ENCODE data around the gene KDM4B. TPM values are rescaled to one million over a fixed set of nuclear protein-coding genes. Genes with fewer than 3 reads are reported as not detected.
"Not testable (repeated sequence)": the region's sequence is repeated elsewhere in the genome, so short reads cannot be mapped to it uniquely, and the experiment has no call there.

KDM4B gene
- total and polyA plus RNA-seq, 9 of the 15 experiments (the other 6 are each of a cell fraction or from before 2014, with no cell fraction given): 0.21 to 29.9 (median 7.3) TPM

DNA sequence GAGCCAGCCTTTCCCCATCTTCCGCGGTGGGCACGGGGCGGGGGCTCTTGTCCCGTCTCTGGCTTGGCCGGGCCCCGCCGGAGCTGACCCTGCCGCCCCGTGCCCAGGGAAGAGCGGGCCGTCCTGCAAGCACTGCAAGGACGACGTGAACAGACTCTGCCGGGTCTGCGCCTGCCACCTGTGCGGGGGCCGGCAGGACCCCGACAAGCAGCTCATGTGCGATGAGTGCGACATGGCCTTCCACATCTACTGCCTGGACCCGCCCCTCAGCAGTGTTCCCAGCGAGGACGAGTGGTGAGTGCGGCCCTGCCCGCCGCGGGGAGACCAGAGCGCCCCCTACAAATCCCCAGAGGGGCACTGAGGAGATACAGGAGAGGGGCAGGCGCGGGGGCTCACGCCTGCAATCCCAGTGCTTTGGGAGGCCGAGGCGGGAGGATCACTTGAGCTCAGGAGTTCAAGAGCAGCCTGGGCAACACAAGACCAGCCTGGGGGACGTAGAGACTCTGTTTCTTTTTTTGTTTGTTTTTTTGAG lies 27.2 kb upstream of the KDM4B start:
- FAIRE-seq; intact Hi-C loops (cut with micrococcal nuclease): not testable (repeated sequence)

DNA sequence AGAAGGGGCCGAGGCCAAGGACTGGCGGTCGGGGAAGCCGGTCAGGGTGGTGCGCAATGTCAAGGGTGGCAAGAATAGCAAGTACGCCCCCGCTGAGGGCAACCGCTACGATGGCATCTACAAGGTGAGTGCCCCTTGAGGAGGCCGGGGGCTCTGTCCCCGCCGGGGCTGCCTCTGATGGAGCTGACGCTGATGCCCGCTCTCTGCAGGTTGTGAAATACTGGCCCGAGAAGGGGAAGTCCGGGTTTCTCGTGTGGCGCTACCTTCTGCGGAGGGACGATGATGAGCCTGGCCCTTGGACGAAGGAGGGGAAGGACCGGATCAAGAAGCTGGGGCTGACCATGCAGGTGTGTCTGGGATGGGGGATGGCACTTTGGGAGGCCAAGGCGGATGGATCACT lies 18.3 kb upstream of the KDM4B start:
- H3K79me2 ChIP-seq (ENCODE audit: control insufficient read depth, insufficient read depth, low read length); DNase-seq (ENCODE audit: extremely low read depth in 1 of 4, low spot score in 3 of 4); H3K9me1 ChIP-seq (ENCODE audit: control insufficient read depth, insufficient read depth, low read length); intact Hi-C loops (cut with micrococcal nuclease); BruUV-seq (replicated peaks); H3K4me1 ChIP-seq (replicated peaks in 1 of 2; ENCODE audit: control insufficient read depth in 2 of 2, insufficient read depth in 2 of 2, low read length in 2 of 2); H3K9ac ChIP-seq (ENCODE audit: insufficient read depth in 1 of 2, low read depth in 2 of 2, low read length in 2 of 2); H3K4me2 ChIP-seq (ENCODE audit: insufficient read depth, low read length); H3K4me3 ChIP-seq; ATAC-seq; H4K20me1 ChIP-seq (replicated peaks; ENCODE audit: control insufficient read depth, insufficient read depth, low read length); H3K27me3 ChIP-seq (ENCODE audit: control insufficient read depth in 2 of 2, insufficient read depth in 2 of 2, low read length in 2 of 2); H3K9me3 ChIP-seq (replicated peaks; ENCODE audit: control insufficient read depth, insufficient read depth, low read depth, low read length); FAIRE-seq; H3K27ac ChIP-seq (ENCODE audit: extremely low read depth, low read depth, low read length); H2AFZ ChIP-seq (ENCODE audit: low read depth, low read length); in situ Hi-C loops (cut with MboI); CTCF ChIA-PET (ENCODE audit: low intra/inter-chr PET ratio): not testable (repeated sequence)
- POLR2A ChIA-PET: interaction anchor here (1.0 kb wide), 1 partner anchor 23 kb away, joined by 3 read pairs; no protein-coding TSS in a partner anchor
- H3K36me3 ChIP-seq (ENCODE audit: control insufficient read depth, insufficient read depth, low read length): peaks cover 88% of the 10 kb centered on the region; the same call in 2 of the 3 replicates
- WGBS (ENCODE audit: insufficient coverage, low coverage, missing lambda C conversion rate): 76% methylated on average over 9 of the region's 23 CpGs

More for the DNA sequence above, 27.2 kb upstream of the KDM4B start:
- H3K4me3 ChIP-seq; H3K27me3 ChIP-seq (ENCODE audit: control insufficient read depth in 2 of 2, insufficient read depth in 2 of 2, low read length in 2 of 2); H2AFZ ChIP-seq (ENCODE audit: low read depth, low read length); DNase-seq (ENCODE audit: extremely low read depth in 1 of 4, low spot score in 3 of 4); H3K79me2 ChIP-seq (ENCODE audit: control insufficient read depth, insufficient read depth, low read length); BruUV-seq (replicated peaks); H3K9me1 ChIP-seq (ENCODE audit: control insufficient read depth, insufficient read depth, low read length); POLR2A ChIA-PET; H4K20me1 ChIP-seq (replicated peaks; ENCODE audit: control insufficient read depth, insufficient read depth, low read length); H3K4me1 ChIP-seq (replicated peaks in 1 of 2; ENCODE audit: control insufficient read depth in 2 of 2, insufficient read depth in 2 of 2, low read length in 2 of 2); H3K9me3 ChIP-seq (replicated peaks; ENCODE audit: control insufficient read depth, insufficient read depth, low read depth, low read length); in situ Hi-C loops (cut with MboI); CTCF ChIA-PET (ENCODE audit: low intra/inter-chr PET ratio); ATAC-seq; H3K9ac ChIP-seq (ENCODE audit: insufficient read depth in 1 of 2, low read depth in 2 of 2, low read length in 2 of 2); H3K4me2 ChIP-seq (ENCODE audit: insufficient read depth, low read length); H3K27ac ChIP-seq (ENCODE audit: extremely low read depth, low read depth, low read length): not testable (repeated sequence)
- peaks cover 84% of the 10 kb centered on the region; the same call in 2 of the 3 replicates for H3K36me3 ChIP-seq (ENCODE audit: control insufficient read depth, insufficient read depth, low read length)
- 97% methylated on average over 24 of the region's 35 CpGs for WGBS (ENCODE audit: insufficient coverage, low coverage, missing lambda C conversion rate)
